ENCODE data around the gene CEP68.

GRCh38 chr2:65019675-65020195 lies 36.5 kb upstream of the CEP68 start:
- TF ChIP-seq CTCF (IDR thresholded peaks at IDR 0.05; ENCODE audit: insufficient read depth, low read length, poor library complexity, severe bottlenecking) (no peak), EZH2phosphoT487 (conservative IDR thresholded peaks at IDR 0.05; ENCODE audit: low read length) (no peak)

Data from SU-DHL-6 (cell line).